H1 (cell line): ENCODE measurements around the gene DDR1. TPM values are rescaled to one million over a fixed set of nuclear protein-coding genes. Genes with fewer than 3 reads are reported as not detected.

ENCODE experiments used
- CBX5 ChIP-seq: fragments of 300-800, 300-1000 bp; sonication (generic); IDR thresholded peaks from 2 replicates; pipeline ENCODE4 v1.7.1; 2016; ENCODE audit warnings: antibody characterized with exemption, low read length, low read depth
- CBX8 ChIP-seq: fragments of 300-800, 300-1000 bp; sonication (generic); IDR thresholded peaks from 2 replicates; pipeline ENCODE4 v1.7.1; 2016; ENCODE audit warnings: low read depth, low read length, borderline replicate concordance
- CHD2 ChIP-seq: IDR thresholded peaks from 2 replicates; pipeline ENCODE4 v1.6.1; 2012; ENCODE audit warnings: low read length, improper control_type of control experiment
- E2F6 ChIP-seq: IDR thresholded peaks from 2 replicates; pipeline ENCODE4 v1.6.1; 2012; ENCODE audit warnings: inconsistent platforms
- EP300 ChIP-seq, 2 experiments: IDR thresholded peaks; 1 replicate in 1 of 2; 2 replicates in 1 of 2; pipeline ENCODE4 v1.6.1; 2011 to 2012; ENCODE audit warnings: low read depth in 2 of 2, low read length in 2 of 2, mild to moderate bottlenecking in 2 of 2, borderline replicate concordance in 1 of 2, inconsistent platforms in 1 of 2, moderate library complexity in 1 of 2
- EZH2 ChIP-seq: fragments of 200-600 bp; sonication (generic); IDR thresholded peaks from 2 replicates; pipeline ENCODE4 v1.7.1; 2012; ENCODE audit warnings: low read depth, mild to moderate bottlenecking, moderate library complexity, low read length, inconsistent platforms; ENCODE audit not compliant: severe bottlenecking
- HDAC2 ChIP-seq, 2 experiments: fragments of 300-600 bp in 1 of 2; sonication (generic) in 1 of 2; IDR thresholded peaks; 2 replicates each; pipeline ENCODE4 v1.6.1; 2011 to 2012; ENCODE audit warnings: low read depth in 2 of 2, low read length in 2 of 2, mild to moderate bottlenecking in 2 of 2, moderate library complexity in 2 of 2, borderline replicate concordance in 1 of 2, inconsistent platforms in 1 of 2
- HDAC6 ChIP-seq: IDR thresholded peaks from one replicate; pipeline ENCODE4 v1.7.1; 2012; ENCODE audit warnings: low read depth, mild to moderate bottlenecking, inconsistent platforms, low read length, moderate library complexity
- KDM4A ChIP-seq: IDR thresholded peaks from one replicate; pipeline ENCODE4 v1.7.1; 2012; ENCODE audit warnings: low read depth, mild to moderate bottlenecking, moderate library complexity, low read length, inconsistent platforms; ENCODE audit not compliant: severe bottlenecking
- MAFK ChIP-seq: IDR thresholded peaks from 2 replicates; pipeline ENCODE4 v1.6.1; 2012; ENCODE audit warnings: low read depth, mild to moderate bottlenecking, improper control_type of control experiment, low read length
- MAX ChIP-seq: IDR thresholded peaks from 2 replicates; pipeline ENCODE4 v1.6.1; 2012; ENCODE audit warnings: inconsistent platforms
- NRF1 ChIP-seq: IDR thresholded peaks from 2 replicates; pipeline ENCODE4 v1.6.1; 2011; ENCODE audit warnings: mild to moderate bottlenecking, low read depth, low read length, improper control_type of control experiment
- POLR2AphosphoS5 ChIP-seq: IDR thresholded peaks from 2 replicates; pipeline ENCODE4 v1.6.1; 2011; ENCODE audit warnings: low read depth, low read length
- RAD21 ChIP-seq, 2 experiments: IDR thresholded peaks in 1 of 2; conservative IDR thresholded peaks in 1 of 2; 2 replicates each; pipeline ENCODE4 v1.6.1; 2011; ENCODE audit warnings: low read depth in 2 of 2, low read length in 2 of 2, improper control_type of control experiment in 1 of 2, inconsistent platforms in 1 of 2, mild to moderate bottlenecking in 1 of 2, moderate library complexity in 1 of 2
- RNF2 ChIP-seq: fragments of 200-900, 300-1000 bp; sonication (generic); IDR thresholded peaks from 2 replicates; pipeline ENCODE4 v1.7.1; 2016; ENCODE audit warnings: borderline replicate concordance, low read depth, mild to moderate bottlenecking, antibody characterized with exemption, low read length; ENCODE audit not compliant: poor library complexity, severe bottlenecking; ENCODE audit errors: missing control alignments
- SIX5 ChIP-seq: IDR thresholded peaks from 2 replicates; pipeline ENCODE4 v1.6.1; 2011; ENCODE audit warnings: mild to moderate bottlenecking, low read depth, low read length
- SP2 ChIP-seq: IDR thresholded peaks from 2 replicates; pipeline ENCODE4 v1.6.1; 2012; ENCODE audit warnings: mild to moderate bottlenecking, low read length, inconsistent platforms
- SRF ChIP-seq: IDR thresholded peaks from 2 replicates; pipeline ENCODE4 v1.6.1; 2011; ENCODE audit warnings: mild to moderate bottlenecking, low read depth, low read length, moderate library complexity
- TEAD4 ChIP-seq: IDR thresholded peaks from 2 replicates; pipeline ENCODE4 v1.6.1; 2012; ENCODE audit warnings: low read depth, low read length, inconsistent platforms, mixed read lengths
- YY1 ChIP-seq: IDR thresholded peaks from 2 replicates; pipeline ENCODE4 v1.6.1; 2011; ENCODE audit warnings: low read depth, mild to moderate bottlenecking, low read length
- ZNF274 ChIP-seq: IDR thresholded peaks from 2 replicates; pipeline ENCODE4 v1.7.0; 2012; ENCODE audit warnings: low read length, borderline replicate concordance; ENCODE audit errors: extremely low read depth
- polyA plus RNA-seq, 7 experiments: library from polyadenylated mRNA; depleted of rRNA in 3 of 7; stranded (reverse) in 5 of 7; unstranded in 2 of 7; fragments of >200 nt in 5 of 7; fragments of 200-250 nt in 2 of 7; gene quantifications; 1 replicate in 5 of 7; 2 replicates in 1 of 7; 4 replicates in 1 of 7; pipeline versions ENCODE4 v1.2.1 to v1.2.3, GENCODE V29; 2011 to 2013; ENCODE audit warnings: missing spikeins in 2 of 7, mixed read lengths in 2 of 7
- total RNA-seq: library from RNA; stranded (reverse); fragmentation: NEBNext Ultra II Directional; extraction: Animal tissue kit (Norgen Biotek cat#: 25700); gene quantifications from 2 replicates; pipeline ENCODE4 v1.2.1, GENCODE V29; 2021

The DDR1 gene
- total and polyA plus RNA-seq, 2 of the 8 experiments (the other 6 are each of a cell fraction or from before 2014, with no cell fraction given), result 99.4 to 181 TPM

- TF ChIP-seq YY1, result no peak
- peak; percentile 63 for TF ChIP-seq TEAD4
- TF ChIP-seq EZH2, result no peak
- TF ChIP-seq SP2, result no peak
- no peak for TF ChIP-seq CBX5
- no peak for TF ChIP-seq SIX5
- no peak for TF ChIP-seq CBX8
- no peak for TF ChIP-seq CHD2
- TF ChIP-seq SRF, result no peak
- 0 out of 4 replicates have a peak, but pooled peaks of 1 of the 2 experiments have one; percentile 8 for TF ChIP-seq RAD21 (IDR thresholded peaks at IDR 0.05 in 1 of 2, conservative IDR thresholded peaks at IDR 0.05 in 1 of 2; ENCODE audit: low read depth in 2 of 2, low read length in 2 of 2)
- TF ChIP-seq HDAC2 (IDR thresholded peaks at IDR 0.05; ENCODE audit: borderline replicate concordance in 1 of 2, low read depth in 2 of 2, low read length in 2 of 2), result peak in 1 of 2 experiments; percentile 81; a peak in 1 of 4 replicates
- TF ChIP-seq E2F6, result no peak
- TF ChIP-seq MAX, result peak; percentile 45; the same call in 1 of the 2 replicates
- no peak for TF ChIP-seq ZNF274
- peak; percentile 55; the same call in 1 of the 2 replicates for TF ChIP-seq POLR2AphosphoS5
- no peak for TF ChIP-seq RNF2
- no peak for TF ChIP-seq MAFK
- TF ChIP-seq HDAC6, result no peak
- peak; percentile 79 for TF ChIP-seq KDM4A
- no peak for TF ChIP-seq EP300 (IDR thresholded peaks at IDR 0.05; ENCODE audit: borderline replicate concordance in 1 of 2, low read depth in 2 of 2, low read length in 2 of 2)
- TF ChIP-seq NRF1, result peak; percentile 93
Measured at GRCh38 chr6:30914076-30914853, 29.9 kb downstream of the DDR1 start, which contains the start of gene VARS2 (continued).
